Peyer's patch (tissue), 4 donors: Measurements from ENCODE around the gene PLAGL2. TPM values are rescaled to one million over a fixed set of nuclear protein-coding genes. Genes with fewer than 3 reads are reported as not detected.

ENCODE experiments used
- DNase-seq, 3 donors: peaks; one replicate each; pipeline ENCODE4 v3.0.0-alpha.2; 2017 to 2019
- H3K27ac ChIP-seq, 4 donors: fragments of 200-600 bp; sonication (generic); one replicate each; pipeline ENCODE4 v1.5.1; 2016 to 2019
- H3K27me3 ChIP-seq, 2 donors: fragments of 200-600 bp; sonication (generic); one replicate each; pipeline ENCODE4 v1.5.1; 2019
- H3K36me3 ChIP-seq, 3 donors: fragments of 200-600 bp; sonication (generic); one replicate each; pipeline ENCODE4 v1.5.1; 2016 to 2019
- H3K4me1 ChIP-seq, 4 donors: fragments of 200-600 bp; sonication (generic); one replicate each; pipeline ENCODE4 v1.5.1; 2016 to 2019
- H3K4me3 ChIP-seq, 4 donors: fragments of 200-600 bp; sonication (generic); 1 replicate in 3 of 4; 2 replicates in 1 of 4; pipeline ENCODE4 v1.5.1; 2016 to 2019; ENCODE audit warnings: mild to moderate bottlenecking in 1 of 4
- H3K9me3 ChIP-seq, 4 donors: fragments of 200-600 bp; sonication (generic); one replicate each; pipeline ENCODE4 v1.5.1; 2016 to 2019; ENCODE audit warnings: mild to moderate bottlenecking in 1 of 4
- CTCF ChIP-seq, 6 experiments: fragments of 450-650 bp in 4 of 6; fragments of 200-600 bp in 2 of 6; sonication (generic) in 1 of 6; IDR thresholded peaks; one replicate each; pipeline ENCODE4 v1.5.1; 2017 to 2019; ENCODE audit warnings: antibody characterized with exemption in 6 of 6, mild to moderate bottlenecking in 3 of 6, moderate library complexity in 1 of 6
- POLR2A ChIP-seq, 2 donors: fragments of 450-650 bp; IDR thresholded peaks; one replicate each; pipeline ENCODE4 v1.5.1; 2017; ENCODE audit warnings: antibody characterized with exemption in 2 of 2, mild to moderate bottlenecking in 2 of 2, moderate library complexity in 2 of 2
- total RNA-seq, 4 donors: library from RNA; depleted of rRNA; stranded (reverse); fragments of >200 nt; gene quantifications; one replicate each; pipeline ENCODE4 v1.1.0, GENCODE V29; 2016

The PLAGL2 gene
- total RNA-seq, 4 donors from 2014 or later = 5.8 to 55.9 (median 25.8) TPM

GRCh38 chr20:32237419-32237818 is 29.9 kb upstream of the PLAGL2 start:
- Histone ChIP-seq H3K4me1 (peaks cover 0 to 29% (median 4%) of the 10 kb centered on the region in 4 donors), H3K9me3 (no peaks in the 10 kb centered on the region), H3K27ac (peak overlapping the region in 1 of 4 donors; percentile 88), H3K36me3 (peaks cover 0 to 32% (median 0%) of the 10 kb centered on the region in 3 donors), H3K27me3 (no peaks in the 10 kb centered on the region), H3K4me3 (no peak overlapping the region)
- DNase-seq = no peak
- TF ChIP-seq POLR2A (IDR thresholded peaks at IDR 0.05) (no peak), CTCF (IDR thresholded peaks at IDR 0.05) (no peak)

DNA sequence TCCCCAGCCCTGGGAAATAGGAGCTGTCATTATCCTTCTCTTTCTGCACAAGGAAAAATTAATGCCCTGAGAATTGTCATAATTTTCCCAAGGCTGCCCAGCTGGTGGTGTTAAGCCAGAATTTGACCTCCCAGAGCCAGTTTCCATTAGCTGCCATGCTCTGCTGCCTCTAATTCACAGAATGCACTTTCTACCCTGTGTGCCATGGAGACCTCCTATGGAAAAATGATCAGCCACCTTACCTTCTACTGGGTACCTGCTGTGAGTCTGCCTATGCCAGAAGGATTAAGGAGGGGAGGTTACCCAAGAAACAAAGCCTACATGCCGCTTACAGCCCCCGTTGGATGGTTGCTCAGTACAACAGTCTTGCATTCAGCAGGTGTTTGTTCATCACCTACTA is 29.3 kb upstream of the PLAGL2 start:
- Histone ChIP-seq H3K9me3 (no peaks in the 10 kb centered on the region), H3K4me3 (no peak overlapping the region), H3K27ac (peak overlapping the region in 3 of 4 donors; percentile 1 to 88 (median 67)), H3K4me1 (peaks cover 0 to 30% (median 4%) of the 10 kb centered on the region in 4 donors), H3K36me3 (peaks cover 0 to 35% (median 0%) of the 10 kb centered on the region in 3 donors), H3K27me3 (no peaks in the 10 kb centered on the region)
- no peak for DNase-seq
- no peak for TF ChIP-seq POLR2A (IDR thresholded peaks at IDR 0.05)
- TF ChIP-seq CTCF (IDR thresholded peaks at IDR 0.05) = no peak

- H3K36me3 ChIP-seq = peaks cover 0 to 43% (median 0%) of the 10 kb centered on the region in 3 donors
- TF ChIP-seq CTCF (IDR thresholded peaks at IDR 0.05) = peak in 1 of 6 experiments; percentile 10
- no peak for TF ChIP-seq POLR2A (IDR thresholded peaks at IDR 0.05)
- peaks cover 0 to 30% (median 4%) of the 10 kb centered on the region in 4 donors for H3K4me1 ChIP-seq
These were observed 28.5 kb upstream of the PLAGL2 start for GRCh38 chr20:32236048-32236533.

GRCh38 chr20:32235331-32236047 is 27.9 kb upstream of the PLAGL2 start:
- Histone ChIP-seq H3K27ac (peak overlapping the region in 3 of 4 donors; percentile 1 to 88 (median 67)), H3K36me3 (peaks cover 0 to 49% (median 0%) of the 10 kb centered on the region in 3 donors), H3K9me3 (no peaks in the 10 kb centered on the region), H3K4me1 (peaks cover 0 to 30% (median 4%) of the 10 kb centered on the region in 4 donors), H3K27me3 (no peaks in the 10 kb centered on the region), H3K4me3 (no peak overlapping the region)
- peak in 2 of 3 donors; percentile 71 to 80 for DNase-seq
- no peak for TF ChIP-seq CTCF (IDR thresholded peaks at IDR 0.05)
- TF ChIP-seq POLR2A (IDR thresholded peaks at IDR 0.05) = peak in 1 of 2 donors; percentile 27

More at GRCh38 chr20:32236048-32236533, 28.5 kb upstream of the PLAGL2 start:
- no peaks in the 10 kb centered on the region for H3K27me3 ChIP-seq
- no peak overlapping the region for H3K4me3 ChIP-seq
- peak overlapping the region in 3 of 4 donors; percentile 1 to 88 (median 67) for H3K27ac ChIP-seq
- no peak for DNase-seq
- no peaks in the 10 kb centered on the region for H3K9me3 ChIP-seq

GRCh38 chr20:32234135-32234808 is 26.7 kb upstream of the PLAGL2 start:
- no peak for TF ChIP-seq CTCF (IDR thresholded peaks at IDR 0.05)
- no peak for TF ChIP-seq POLR2A (IDR thresholded peaks at IDR 0.05)
- H3K4me3 ChIP-seq = no peak overlapping the region
- H3K27me3 ChIP-seq = no peaks in the 10 kb centered on the region
- H3K36me3 ChIP-seq = peaks cover 0 to 50% (median 0%) of the 10 kb centered on the region in 3 donors
- no peaks in the 10 kb centered on the region for H3K9me3 ChIP-seq
- DNase-seq = no peak
- H3K4me1 ChIP-seq = peaks cover 0 to 33% (median 4%) of the 10 kb centered on the region in 4 donors
- H3K27ac ChIP-seq = peak overlapping the region in 1 of 4 donors; percentile 4
